Neural cell (in vitro differentiated cells): ENCODE results near the gene ARPC5L. TPM values are rescaled to one million over a fixed set of nuclear protein-coding genes. Genes with fewer than 3 reads are reported as not detected.

Source experiments
- H2AFZ ChIP-seq: fragments of 200-600, 300-800 bp; sonication (generic), shearing (Covaris generic); 2 replicates; pipeline ENCODE4 v1.6.0; 2014; ENCODE audit warnings: low read depth, mild to moderate bottlenecking, antibody characterized with exemption, low read length, moderate library complexity
- H3F3A ChIP-seq: fragments of 200-600 bp; shearing (Covaris generic); 2 replicates; pipeline ENCODE4 v1.6.1; 2016; ENCODE audit warnings: mild to moderate bottlenecking, moderate library complexity, mixed read lengths, antibody characterized with exemption, low read length; ENCODE audit not compliant: insufficient read depth, poor library complexity, severe bottlenecking
- H3K27ac ChIP-seq: fragments of 200-600, 300-800 bp; sonication (generic), shearing (Covaris generic); 2 replicates; pipeline ENCODE4 v1.5.1; 2014; ENCODE audit warnings: mild to moderate bottlenecking, low read length, moderate library complexity
- H3K27me3 ChIP-seq: fragments of 300-800, 200-600 bp; sonication (generic), shearing (Covaris generic); 2 replicates; pipeline ENCODE4 v1.6.0; 2014; ENCODE audit warnings: mild to moderate bottlenecking, low read depth, low read length, moderate library complexity; ENCODE audit not compliant: insufficient read depth
- H3K36me3 ChIP-seq: fragments of 300-800, 200-600 bp; sonication (generic), shearing (Covaris generic); 2 replicates; pipeline ENCODE4 v1.5.1; 2014; ENCODE audit warnings: mild to moderate bottlenecking, antibody characterized with exemption, low read length, moderate library complexity; ENCODE audit not compliant: insufficient read depth
- H3K4me2 ChIP-seq: fragments of 300-800, 200-600 bp; sonication (generic), shearing (Covaris generic); 2 replicates; pipeline ENCODE4 v1.6.0; 2014; ENCODE audit warnings: mild to moderate bottlenecking, low read length
- H3K4me3 ChIP-seq: fragments of 300-800, 200-600 bp; sonication (generic), shearing (Covaris generic); 2 replicates; pipeline ENCODE4 v1.5.1; 2014; ENCODE audit warnings: mild to moderate bottlenecking, low read length, moderate library complexity
- H3K79me2 ChIP-seq: fragments of 200-600 bp; shearing (Covaris generic); replicated peaks from 2 replicates; pipeline ENCODE4 v1.6.0; 2014; ENCODE audit warnings: mild to moderate bottlenecking, low read length, moderate library complexity; ENCODE audit not compliant: insufficient read depth
- H3K9ac ChIP-seq: fragments of 300-800, 200-600 bp; sonication (generic), shearing (Covaris generic); 2 replicates; pipeline ENCODE4 v1.6.1; 2016; ENCODE audit warnings: mild to moderate bottlenecking, low read length, mixed read lengths
- H3K9me2 ChIP-seq: fragments of 200-600 bp; shearing (Covaris generic); 2 replicates; pipeline ENCODE4 v1.6.1; 2016; ENCODE audit warnings: mild to moderate bottlenecking, low read length, mixed read lengths; ENCODE audit not compliant: insufficient read depth
- H3K9me3 ChIP-seq: fragments of 200-600, 300-800 bp; sonication (generic), shearing (Covaris generic); 2 replicates; pipeline ENCODE4 v1.6.1; 2016; ENCODE audit warnings: mild to moderate bottlenecking, mixed run types, low read length, moderate library complexity, mixed read lengths
- H4K20me1 ChIP-seq: fragments of 200-600 bp; shearing (Covaris generic); 2 replicates; pipeline ENCODE4 v1.6.1; 2016; ENCODE audit warnings: mild to moderate bottlenecking, mixed run types; ENCODE audit not compliant: insufficient read depth
- CTCF ChIP-seq: fragments of 450-650 bp; IDR thresholded peaks from 2 replicates; pipeline ENCODE4 v1.5.1; 2014; ENCODE audit warnings: antibody characterized with exemption, mild to moderate bottlenecking, moderate library complexity; ENCODE audit not compliant: poor library complexity, severe bottlenecking
- EP300 ChIP-seq: fragments of 450-650 bp; conservative IDR thresholded peaks from 2 replicates; pipeline ENCODE4 v1.6.1; 2014; ENCODE audit warnings: antibody characterized with exemption, mild to moderate bottlenecking, moderate library complexity; ENCODE audit not compliant: poor library complexity, severe bottlenecking
- EZH2 ChIP-seq: fragments of 200-600, 300-800 bp; shearing (Covaris generic), sonication (generic); IDR thresholded peaks from 2 replicates; pipeline ENCODE4 v1.6.1; 2014; ENCODE audit warnings: antibody characterized with exemption, low read length, borderline replicate concordance, mild to moderate bottlenecking; ENCODE audit not compliant: insufficient read depth, poor library complexity, severe bottlenecking
- POLR2AphosphoS5 ChIP-seq: IDR thresholded peaks from 2 replicates; pipeline ENCODE4 v1.6.1; 2012
- RAD21 ChIP-seq: fragments of 450-650 bp; conservative IDR thresholded peaks from 2 replicates; pipeline ENCODE4 v1.6.1; 2014; ENCODE audit warnings: antibody characterized with exemption, mild to moderate bottlenecking, moderate library complexity
- TAF1 ChIP-seq: IDR thresholded peaks from 2 replicates; pipeline ENCODE4 v1.6.1; 2012; ENCODE audit warnings: low read depth
- polyA plus RNA-seq: library from polyadenylated mRNA; depleted of rRNA; stranded (reverse); fragments of >200 nt; gene quantifications from 2 replicates; pipeline ENCODE4 v1.2.3, GENCODE V29; 2014
- TF ChIP-seq, protein P1 (sequence below): IDR thresholded peaks from 2 replicates; pipeline ENCODE4 v1.6.1; 2012; ENCODE audit warnings: borderline replicate concordance

Gene ARPC5L
- polyA plus RNA-seq, 1 donor from 2014 or later = 46.5 TPM

GRCh38 chr9:124859803-124860581, 1.9 kb upstream of the ARPC5L start:
- Histone ChIP-seq H3K9ac (peak overlapping the region; percentile 75), H3K9me2 (no peaks in the 10 kb centered on the region), H3K27ac (no peak overlapping the region), H3K36me3 (no peaks in the 10 kb centered on the region), H3K9me3 (no peaks in the 10 kb centered on the region), H3F3A (no peaks in the 10 kb centered on the region), H3K79me2 (peaks cover 9% of the 10 kb centered on the region), H3K27me3 (no peaks in the 10 kb centered on the region), H4K20me1 (peaks cover 15% of the 10 kb centered on the region), H2AFZ (no peak overlapping the region), H3K4me3 (peak overlapping the region; percentile 79), H3K4me2 (peak overlapping the region; percentile 19)
- no peak for TF ChIP-seq POLR2AphosphoS5
- TF ChIP-seq CTCF = no peak

- peak overlapping the region; percentile 80 for H3K4me2 ChIP-seq
- H3K36me3 ChIP-seq = no peaks in the 10 kb centered on the region
- H2AFZ ChIP-seq = no peak overlapping the region
- no peaks in the 10 kb centered on the region for H3K9me2 ChIP-seq
- H3K27ac ChIP-seq = no peak overlapping the region
- no peaks in the 10 kb centered on the region for H3F3A ChIP-seq
- H3K9ac ChIP-seq = peak overlapping the region; percentile 75
- TF ChIP-seq CTCF = no peak
- TF ChIP-seq, protein P1, sequence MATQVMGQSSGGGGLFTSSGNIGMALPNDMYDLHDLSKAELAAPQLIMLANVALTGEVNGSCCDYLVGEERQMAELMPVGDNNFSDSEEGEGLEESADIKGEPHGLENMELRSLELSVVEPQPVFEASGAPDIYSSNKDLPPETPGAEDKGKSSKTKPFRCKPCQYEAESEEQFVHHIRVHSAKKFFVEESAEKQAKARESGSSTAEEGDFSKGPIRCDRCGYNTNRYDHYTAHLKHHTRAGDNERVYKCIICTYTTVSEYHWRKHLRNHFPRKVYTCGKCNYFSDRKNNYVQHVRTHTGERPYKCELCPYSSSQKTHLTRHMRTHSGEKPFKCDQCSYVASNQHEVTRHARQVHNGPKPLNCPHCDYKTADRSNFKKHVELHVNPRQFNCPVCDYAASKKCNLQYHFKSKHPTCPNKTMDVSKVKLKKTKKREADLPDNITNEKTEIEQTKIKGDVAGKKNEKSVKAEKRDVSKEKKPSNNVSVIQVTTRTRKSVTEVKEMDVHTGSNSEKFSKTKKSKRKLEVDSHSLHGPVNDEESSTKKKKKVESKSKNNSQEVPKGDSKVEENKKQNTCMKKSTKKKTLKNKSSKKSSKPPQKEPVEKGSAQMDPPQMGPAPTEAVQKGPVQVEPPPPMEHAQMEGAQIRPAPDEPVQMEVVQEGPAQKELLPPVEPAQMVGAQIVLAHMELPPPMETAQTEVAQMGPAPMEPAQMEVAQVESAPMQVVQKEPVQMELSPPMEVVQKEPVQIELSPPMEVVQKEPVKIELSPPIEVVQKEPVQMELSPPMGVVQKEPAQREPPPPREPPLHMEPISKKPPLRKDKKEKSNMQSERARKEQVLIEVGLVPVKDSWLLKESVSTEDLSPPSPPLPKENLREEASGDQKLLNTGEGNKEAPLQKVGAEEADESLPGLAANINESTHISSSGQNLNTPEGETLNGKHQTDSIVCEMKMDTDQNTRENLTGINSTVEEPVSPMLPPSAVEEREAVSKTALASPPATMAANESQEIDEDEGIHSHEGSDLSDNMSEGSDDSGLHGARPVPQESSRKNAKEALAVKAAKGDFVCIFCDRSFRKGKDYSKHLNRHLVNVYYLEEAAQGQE = no peak
- no peak for TF ChIP-seq TAF1
- no peak for TF ChIP-seq EP300
- no peak for TF ChIP-seq EZH2
- no peak for TF ChIP-seq POLR2AphosphoS5
- no peak for TF ChIP-seq RAD21
- peak overlapping the region; percentile 79 for H3K4me3 ChIP-seq
- H3K27me3 ChIP-seq = no peaks in the 10 kb centered on the region
- H4K20me1 ChIP-seq = peaks cover 15% of the 10 kb centered on the region
- peaks cover 9% of the 10 kb centered on the region for H3K79me2 ChIP-seq
- H3K9me3 ChIP-seq = no peaks in the 10 kb centered on the region
Observed at GRCh38 chr9:124860582-124861341, 1.2 kb upstream of the ARPC5L start.
